Ishikawa (cell line): ENCODE results near the gene RPA1.

Experiments
- CEBPB ChIP-seq: IDR thresholded peaks from 2 replicates; pipeline ENCODE4 v1.6.1; 2012
- CREB1 ChIP-seq: IDR thresholded peaks from 2 replicates; pipeline ENCODE4 v1.6.1; 2012; ENCODE audit warnings: low read depth
- EGR1 ChIP-seq: IDR thresholded peaks from 2 replicates; pipeline ENCODE4 v1.6.1; 2012
- EP300 ChIP-seq: IDR thresholded peaks from 2 replicates; pipeline ENCODE4 v1.6.1; 2012; ENCODE audit warnings: borderline replicate concordance
- FOXM1 ChIP-seq: IDR thresholded peaks from 2 replicates; pipeline ENCODE4 v1.6.1; 2012; ENCODE audit warnings: low read depth, borderline replicate concordance
- NFIC ChIP-seq: IDR thresholded peaks from 2 replicates; pipeline ENCODE4 v1.6.1; 2012
- RAD21 ChIP-seq: IDR thresholded peaks from 2 replicates; pipeline ENCODE4 v1.6.1; 2012; ENCODE audit warnings: low read depth
- TAF1 ChIP-seq: IDR thresholded peaks from 2 replicates; pipeline ENCODE4 v1.6.1; 2012; ENCODE audit warnings: low read depth, mild to moderate bottlenecking
- TCF12 ChIP-seq: IDR thresholded peaks from 2 replicates; pipeline ENCODE4 v1.6.1; 2012; ENCODE audit warnings: low read depth
- TEAD4 ChIP-seq: IDR thresholded peaks from 2 replicates; pipeline ENCODE4 v1.6.1; 2012
- YY1 ChIP-seq: IDR thresholded peaks from 2 replicates; pipeline ENCODE4 v1.6.1; 2012; ENCODE audit warnings: low read depth
- ZBTB7A ChIP-seq: IDR thresholded peaks from 2 replicates; pipeline ENCODE4 v1.6.1; 2012; ENCODE audit warnings: low read depth
- TF ChIP-seq, protein P1 (sequence below): IDR thresholded peaks from 2 replicates; pipeline ENCODE4 v1.6.1; 2012; ENCODE audit warnings: low read depth, mild to moderate bottlenecking
- TF ChIP-seq, protein P2 (sequence below): IDR thresholded peaks from 2 replicates; pipeline ENCODE4 v1.6.1; 2012
- TF ChIP-seq, protein P3 (sequence below): IDR thresholded peaks from 2 replicates; pipeline ENCODE4 v1.6.1; 2012

RPA1 gene

DNA sequence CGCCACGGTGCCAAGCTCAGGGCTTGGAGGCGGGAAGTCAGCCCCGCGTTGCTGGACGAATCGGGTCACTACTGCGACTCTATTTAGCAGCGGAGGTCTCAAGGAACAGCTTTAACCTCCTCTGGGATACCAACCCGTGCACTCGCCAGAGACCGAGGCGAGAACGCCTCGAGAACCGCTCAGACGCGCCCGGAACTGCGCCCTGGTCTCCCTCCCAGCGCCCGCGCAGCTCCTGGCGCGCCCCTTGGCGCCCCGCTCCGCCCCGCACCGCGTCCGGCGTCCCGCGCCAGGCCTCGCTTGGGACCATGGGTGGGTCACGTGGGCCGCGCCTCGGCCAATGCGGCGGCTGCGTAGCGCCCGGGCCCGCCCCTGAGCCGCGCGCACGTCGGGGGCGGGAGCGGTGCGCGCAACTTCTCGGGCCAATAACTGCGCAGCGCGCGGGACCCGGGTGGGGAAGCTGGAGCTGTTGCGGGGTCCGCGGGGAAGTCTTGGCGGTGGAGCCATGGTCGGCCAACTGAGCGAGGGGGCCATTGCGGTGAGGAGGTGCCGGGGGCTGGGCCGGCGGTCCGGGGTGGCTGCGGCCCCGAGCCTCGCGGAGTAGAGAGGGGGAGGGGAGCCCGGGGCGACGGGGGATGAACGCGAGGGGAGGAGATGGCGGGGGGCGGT lies at the start of gene RPA1, which contains the start of gene SMYD4:
TSS of gene RPA1 (plus strand) at position 414 of the 666 bp plus-strand sequence. CDS start at position 503, 89 bp downstream.
TSS of gene SMYD4 (minus strand) at position 311 of the 666 bp plus-strand sequence. CDS start 1,908 bp downstream, outside the sequence.
- TF ChIP-seq TEAD4 (no peak), CEBPB (no peak), EP300 (no peak), ZBTB7A (no peak; the same call in 1 of the 2 replicates), TCF12 (peak; percentile 15; the same call in 1 of the 2 replicates), CREB1 (no peak), YY1 (peak; percentile 57), NFIC (no peak; the same call in 1 of the 2 replicates), FOXM1 (no peak), RAD21 (no peak), EGR1 (no peak), TAF1 (peak; percentile 43; the same call in 1 of the 2 replicates)
- TF ChIP-seq, protein P1, sequence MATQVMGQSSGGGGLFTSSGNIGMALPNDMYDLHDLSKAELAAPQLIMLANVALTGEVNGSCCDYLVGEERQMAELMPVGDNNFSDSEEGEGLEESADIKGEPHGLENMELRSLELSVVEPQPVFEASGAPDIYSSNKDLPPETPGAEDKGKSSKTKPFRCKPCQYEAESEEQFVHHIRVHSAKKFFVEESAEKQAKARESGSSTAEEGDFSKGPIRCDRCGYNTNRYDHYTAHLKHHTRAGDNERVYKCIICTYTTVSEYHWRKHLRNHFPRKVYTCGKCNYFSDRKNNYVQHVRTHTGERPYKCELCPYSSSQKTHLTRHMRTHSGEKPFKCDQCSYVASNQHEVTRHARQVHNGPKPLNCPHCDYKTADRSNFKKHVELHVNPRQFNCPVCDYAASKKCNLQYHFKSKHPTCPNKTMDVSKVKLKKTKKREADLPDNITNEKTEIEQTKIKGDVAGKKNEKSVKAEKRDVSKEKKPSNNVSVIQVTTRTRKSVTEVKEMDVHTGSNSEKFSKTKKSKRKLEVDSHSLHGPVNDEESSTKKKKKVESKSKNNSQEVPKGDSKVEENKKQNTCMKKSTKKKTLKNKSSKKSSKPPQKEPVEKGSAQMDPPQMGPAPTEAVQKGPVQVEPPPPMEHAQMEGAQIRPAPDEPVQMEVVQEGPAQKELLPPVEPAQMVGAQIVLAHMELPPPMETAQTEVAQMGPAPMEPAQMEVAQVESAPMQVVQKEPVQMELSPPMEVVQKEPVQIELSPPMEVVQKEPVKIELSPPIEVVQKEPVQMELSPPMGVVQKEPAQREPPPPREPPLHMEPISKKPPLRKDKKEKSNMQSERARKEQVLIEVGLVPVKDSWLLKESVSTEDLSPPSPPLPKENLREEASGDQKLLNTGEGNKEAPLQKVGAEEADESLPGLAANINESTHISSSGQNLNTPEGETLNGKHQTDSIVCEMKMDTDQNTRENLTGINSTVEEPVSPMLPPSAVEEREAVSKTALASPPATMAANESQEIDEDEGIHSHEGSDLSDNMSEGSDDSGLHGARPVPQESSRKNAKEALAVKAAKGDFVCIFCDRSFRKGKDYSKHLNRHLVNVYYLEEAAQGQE = no peak
- TF ChIP-seq, protein P2, sequence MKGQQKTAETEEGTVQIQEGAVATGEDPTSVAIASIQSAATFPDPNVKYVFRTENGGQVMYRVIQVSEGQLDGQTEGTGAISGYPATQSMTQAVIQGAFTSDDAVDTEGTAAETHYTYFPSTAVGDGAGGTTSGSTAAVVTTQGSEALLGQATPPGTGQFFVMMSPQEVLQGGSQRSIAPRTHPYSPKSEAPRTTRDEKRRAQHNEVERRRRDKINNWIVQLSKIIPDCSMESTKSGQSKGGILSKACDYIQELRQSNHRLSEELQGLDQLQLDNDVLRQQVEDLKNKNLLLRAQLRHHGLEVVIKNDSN = peak; percentile 98
- TF ChIP-seq, protein P3, sequence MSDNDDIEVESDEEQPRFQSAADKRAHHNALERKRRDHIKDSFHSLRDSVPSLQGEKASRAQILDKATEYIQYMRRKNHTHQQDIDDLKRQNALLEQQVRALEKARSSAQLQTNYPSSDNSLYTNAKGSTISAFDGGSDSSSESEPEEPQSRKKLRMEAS = peak; percentile 68; the same call in 1 of the 2 replicates

DNA sequence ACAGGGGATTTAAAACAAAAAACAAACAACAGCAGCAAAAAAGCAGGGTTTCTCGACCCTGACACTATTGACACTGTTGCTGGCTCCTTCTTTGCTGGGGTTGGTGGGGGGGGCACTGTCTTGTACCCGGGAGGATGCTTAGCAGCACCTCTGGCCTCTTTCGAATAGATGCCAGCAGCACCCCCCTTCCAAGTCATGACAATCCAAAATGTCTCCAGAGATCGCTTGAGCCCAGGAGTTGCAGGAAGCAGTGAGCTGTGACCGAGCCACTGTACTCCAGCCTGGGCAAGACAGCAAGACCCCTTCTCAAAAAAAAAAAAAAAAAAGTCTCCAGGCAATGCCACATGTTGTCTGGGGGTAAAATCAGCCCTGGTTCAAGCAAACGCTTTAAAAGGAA lies 47.6 kb upstream of the RPA1 start:
- TF ChIP-seq, protein P1 = no peak
- TF ChIP-seq, protein P3 = no peak
- no peak for TF ChIP-seq NFIC
- no peak for TF ChIP-seq EGR1
- TF ChIP-seq RAD21 = no peak
- no peak for TF ChIP-seq EP300
- no peak for TF ChIP-seq TEAD4
- no peak for TF ChIP-seq TCF12
- no peak for TF ChIP-seq CREB1
- TF ChIP-seq ZBTB7A = no peak
- TF ChIP-seq CEBPB = no peak
- no peak for TF ChIP-seq FOXM1
- no peak for TF ChIP-seq YY1
- no peak for TF ChIP-seq TAF1
- TF ChIP-seq, protein P2 = no peak

DNA sequence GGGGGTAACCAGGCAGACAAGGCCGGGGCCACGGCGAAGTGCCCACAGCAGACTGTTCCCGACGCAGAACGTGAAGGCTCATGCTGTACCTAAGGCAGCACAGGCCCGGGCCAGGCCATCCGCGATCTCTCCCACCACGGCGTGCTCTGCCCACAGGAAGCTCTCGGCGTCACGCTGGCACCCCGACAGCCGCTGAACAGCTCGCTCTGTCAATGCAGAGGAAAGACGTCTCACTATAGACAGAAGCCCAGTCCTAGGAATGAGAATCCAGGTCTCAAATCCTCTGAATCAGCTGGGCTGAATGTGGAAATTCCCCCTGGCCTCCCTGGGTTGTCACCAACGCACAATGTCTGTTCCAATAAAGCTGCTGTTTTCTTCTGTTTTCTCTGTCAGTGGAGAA lies 46.5 kb upstream of the RPA1 start:
- TF ChIP-seq EP300 (no peak), FOXM1 (no peak), YY1 (no peak), CEBPB (no peak)
- TF ChIP-seq, protein P1 = no peak
- TF ChIP-seq, protein P2 = no peak
